Ovary (tissue), 3 donors: ENCODE measurements around the gene DSCAM.

Experiments
- EP300 ChIP-seq: sonication (generic); formaldehyde crosslinking; IDR thresholded peaks from one replicate; pipeline ENCODE4 v1.6.1; 2017; ENCODE audit warnings: antibody characterized with exemption
- POLR2A ChIP-seq: fragments of 450-650 bp; IDR thresholded peaks from one replicate; pipeline ENCODE4 v1.6.1; 2017; ENCODE audit warnings: antibody characterized with exemption, mild to moderate bottlenecking, moderate library complexity
- TF ChIP-seq, protein P1 (sequence below), 3 donors: fragments of 450-650 bp in 2 of 3; fragments of 200-600 bp in 1 of 3; IDR thresholded peaks; one replicate each; pipeline versions ENCODE4 v1.5.1 to v1.8.0; 2016 to 2022; ENCODE audit warnings: antibody characterized with exemption in 3 of 3, mild to moderate bottlenecking in 1 of 3
- donor health status: DM: no; HTN: no; CAD: no.

DNA sequence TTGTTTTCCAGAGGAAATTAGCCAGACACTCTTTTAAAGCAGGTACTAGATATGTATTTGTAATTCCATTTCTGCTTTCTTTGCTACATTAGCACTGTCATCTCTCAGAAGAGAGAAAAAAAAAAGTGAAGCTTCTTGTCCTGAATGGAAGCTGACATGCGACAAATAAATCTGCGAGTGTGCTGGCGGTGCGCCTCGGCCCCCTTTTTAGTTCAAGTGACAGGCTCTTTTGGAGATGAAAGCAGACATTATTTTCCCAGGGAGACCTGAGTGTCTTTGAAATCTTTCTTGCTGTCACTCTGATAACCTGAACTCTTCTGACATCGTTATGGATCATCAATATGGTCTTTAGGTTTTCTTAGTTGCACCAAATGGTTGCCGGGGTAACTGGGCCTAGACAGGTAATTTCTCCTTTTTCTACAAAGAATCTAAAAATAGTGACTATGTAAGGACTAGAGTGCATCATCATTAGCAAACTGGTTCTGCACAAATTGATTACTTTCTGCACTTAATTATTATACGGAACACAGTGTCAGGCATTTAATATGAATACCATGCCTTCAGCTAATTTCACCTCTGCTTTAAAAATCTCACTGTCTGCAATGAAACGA, 501.1 kb downstream of the DSCAM start:
- TF ChIP-seq, protein P1, sequence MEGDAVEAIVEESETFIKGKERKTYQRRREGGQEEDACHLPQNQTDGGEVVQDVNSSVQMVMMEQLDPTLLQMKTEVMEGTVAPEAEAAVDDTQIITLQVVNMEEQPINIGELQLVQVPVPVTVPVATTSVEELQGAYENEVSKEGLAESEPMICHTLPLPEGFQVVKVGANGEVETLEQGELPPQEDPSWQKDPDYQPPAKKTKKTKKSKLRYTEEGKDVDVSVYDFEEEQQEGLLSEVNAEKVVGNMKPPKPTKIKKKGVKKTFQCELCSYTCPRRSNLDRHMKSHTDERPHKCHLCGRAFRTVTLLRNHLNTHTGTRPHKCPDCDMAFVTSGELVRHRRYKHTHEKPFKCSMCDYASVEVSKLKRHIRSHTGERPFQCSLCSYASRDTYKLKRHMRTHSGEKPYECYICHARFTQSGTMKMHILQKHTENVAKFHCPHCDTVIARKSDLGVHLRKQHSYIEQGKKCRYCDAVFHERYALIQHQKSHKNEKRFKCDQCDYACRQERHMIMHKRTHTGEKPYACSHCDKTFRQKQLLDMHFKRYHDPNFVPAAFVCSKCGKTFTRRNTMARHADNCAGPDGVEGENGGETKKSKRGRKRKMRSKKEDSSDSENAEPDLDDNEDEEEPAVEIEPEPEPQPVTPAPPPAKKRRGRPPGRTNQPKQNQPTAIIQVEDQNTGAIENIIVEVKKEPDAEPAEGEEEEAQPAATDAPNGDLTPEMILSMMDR (IDR thresholded peaks at IDR 0.05): no peak
- TF ChIP-seq POLR2A (no peak), EP300 (no peak)
